ENCODE results near the gene ATXN1. TPM values are rescaled to one million over a fixed set of nuclear protein-coding genes. Genes with fewer than 3 reads are reported as not detected.

ATXN1 gene
- total RNA-seq, 1 experiment from 2014 or later, result 8.1 TPM

- TF ChIP-seq ZBTB43 (CRISPR knock-in tag; IDR thresholded peaks at IDR 0.05) (no peak), NFYB (CRISPR knock-in tag; conservative IDR thresholded peaks at IDR 0.05; ENCODE audit: low read depth) (no peak), CREB1 (CRISPR knock-in tag; IDR thresholded peaks at IDR 0.05) (no peak)
- TF ChIP-seq, protein P1, sequence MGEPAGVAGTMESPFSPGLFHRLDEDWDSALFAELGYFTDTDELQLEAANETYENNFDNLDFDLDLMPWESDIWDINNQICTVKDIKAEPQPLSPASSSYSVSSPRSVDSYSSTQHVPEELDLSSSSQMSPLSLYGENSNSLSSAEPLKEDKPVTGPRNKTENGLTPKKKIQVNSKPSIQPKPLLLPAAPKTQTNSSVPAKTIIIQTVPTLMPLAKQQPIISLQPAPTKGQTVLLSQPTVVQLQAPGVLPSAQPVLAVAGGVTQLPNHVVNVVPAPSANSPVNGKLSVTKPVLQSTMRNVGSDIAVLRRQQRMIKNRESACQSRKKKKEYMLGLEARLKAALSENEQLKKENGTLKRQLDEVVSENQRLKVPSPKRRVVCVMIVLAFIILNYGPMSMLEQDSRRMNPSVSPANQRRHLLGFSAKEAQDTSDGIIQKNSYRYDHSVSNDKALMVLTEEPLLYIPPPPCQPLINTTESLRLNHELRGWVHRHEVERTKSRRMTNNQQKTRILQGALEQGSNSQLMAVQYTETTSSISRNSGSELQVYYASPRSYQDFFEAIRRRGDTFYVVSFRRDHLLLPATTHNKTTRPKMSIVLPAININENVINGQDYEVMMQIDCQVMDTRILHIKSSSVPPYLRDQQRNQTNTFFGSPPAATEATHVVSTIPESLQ (CRISPR knock-in tag; IDR thresholded peaks at IDR 0.05), result no peak
- TF ChIP-seq, protein P2, sequence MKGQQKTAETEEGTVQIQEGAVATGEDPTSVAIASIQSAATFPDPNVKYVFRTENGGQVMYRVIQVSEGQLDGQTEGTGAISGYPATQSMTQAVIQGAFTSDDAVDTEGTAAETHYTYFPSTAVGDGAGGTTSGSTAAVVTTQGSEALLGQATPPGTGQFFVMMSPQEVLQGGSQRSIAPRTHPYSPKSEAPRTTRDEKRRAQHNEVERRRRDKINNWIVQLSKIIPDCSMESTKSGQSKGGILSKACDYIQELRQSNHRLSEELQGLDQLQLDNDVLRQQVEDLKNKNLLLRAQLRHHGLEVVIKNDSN (CRISPR knock-in tag; IDR thresholded peaks at IDR 0.05), result no peak
Measured at GRCh38 chr6:16322666-16323312, 438.5 kb downstream of the ATXN1 start (continued).

DNA sequence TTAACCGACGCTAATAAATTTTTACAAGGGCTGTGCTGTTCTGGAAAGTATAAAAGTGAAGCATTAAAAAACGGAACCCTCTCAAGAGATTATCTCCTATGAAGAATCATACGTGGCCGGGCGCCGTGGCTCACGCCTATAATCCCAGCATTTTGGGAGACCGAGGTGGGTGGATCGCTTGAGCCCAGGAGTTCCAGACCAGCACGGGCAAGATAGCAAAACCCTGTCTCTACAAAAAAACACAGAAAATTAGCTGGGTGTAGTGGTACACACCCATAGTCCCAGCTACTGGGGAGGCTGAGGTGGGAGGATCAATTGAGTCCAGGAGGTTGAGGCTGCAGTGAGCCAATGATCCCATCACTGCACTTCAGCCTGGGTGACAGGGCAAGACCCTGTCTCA, 439.4 kb downstream of the ATXN1 start:
- DNase-seq (ENCODE audit: low spot score) (no peak), ATAC-seq (no peak)
- Mint-ChIP-seq H3K9me3 (peaks cover 7% of the 10 kb centered on the region), H3K4me1 (peaks cover 50% of the 10 kb centered on the region), H3K4me3 (no peak overlapping the region), H3K27ac (no peak overlapping the region; the same call in 1 of the 2 replicates), H3K36me3 (peaks cover 6% of the 10 kb centered on the region), H3K27me3 (ENCODE audit: low read depth) (no peaks in the 10 kb centered on the region)
- TF ChIP-seq ZNF671 (CRISPR knock-in tag; IDR thresholded peaks at IDR 0.05), result no peak
- no peak for TF ChIP-seq ZSCAN18 (CRISPR knock-in tag; IDR thresholded peaks at IDR 0.05)
- TF ChIP-seq, protein P3, sequence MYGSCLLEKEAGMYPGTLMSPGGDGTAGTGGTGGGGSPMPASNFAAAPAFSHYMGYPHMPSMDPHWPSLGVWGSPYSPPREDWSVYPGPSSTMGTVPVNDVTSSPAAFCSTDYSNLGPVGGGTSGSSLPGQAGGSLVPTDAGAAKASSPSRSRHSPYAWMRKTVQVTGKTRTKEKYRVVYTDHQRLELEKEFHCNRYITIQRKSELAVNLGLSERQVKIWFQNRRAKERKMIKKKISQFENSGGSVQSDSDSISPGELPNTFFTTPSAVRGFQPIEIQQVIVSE (CRISPR knock-in tag; IDR thresholded peaks at IDR 0.05; ENCODE audit: borderline replicate concordance), result no peak
- TF ChIP-seq ZBTB43 (CRISPR knock-in tag; IDR thresholded peaks at IDR 0.05), result no peak
- TF ChIP-seq ZBTB21 (CRISPR knock-in tag; IDR thresholded peaks at IDR 0.05; ENCODE audit: borderline replicate concordance), result no peak
- no peak for TF ChIP-seq KAT7 (CRISPR knock-in tag; IDR thresholded peaks at IDR 0.05; ENCODE audit: borderline replicate concordance)
- TF ChIP-seq NR2C2 (CRISPR knock-in tag; IDR thresholded peaks at IDR 0.05), result no peak
- TF ChIP-seq CBFB (CRISPR knock-in tag; IDR thresholded peaks at IDR 0.05; ENCODE audit: low read depth), result no peak
- POLR2A ChIA-PET, result interaction anchor here (0.6 kb wide), 1 partner anchor 987 kb away, joined by 5 read pairs; no protein-coding TSS in a partner anchor
- CTCF ChIA-PET, result interaction anchor here (1.3 to 2.1 kb wide), 2 partner anchors 11 to 36 kb away, joined by 5 to 7 read pairs; no protein-coding TSS in a partner anchor

- ATAC-seq (no peak), DNase-seq (ENCODE audit: low spot score) (no peak)
- ChIA-PET CTCF (interaction anchor here (1.7 to 2.1 kb wide), 2 partner anchors 11 to 35 kb away, joined by 5 to 7 read pairs; no protein-coding TSS in a partner anchor), POLR2A (interaction anchor here (0.6 kb wide), 1 partner anchor 988 kb away, joined by 5 read pairs; no protein-coding TSS in a partner anchor)
- Mint-ChIP-seq H3K9me3 (peaks cover 7% of the 10 kb centered on the region), H3K4me1 (peaks cover 50% of the 10 kb centered on the region), H3K27me3 (ENCODE audit: low read depth) (no peaks in the 10 kb centered on the region), H3K4me3 (no peak overlapping the region), H3K36me3 (peaks cover 3% of the 10 kb centered on the region), H3K27ac (no peak overlapping the region)
- TF ChIP-seq NFE2L1 (CRISPR knock-in tag; IDR thresholded peaks at IDR 0.05), result no peak
- TF ChIP-seq CBFB (CRISPR knock-in tag; IDR thresholded peaks at IDR 0.05; ENCODE audit: low read depth), result no peak
- TF ChIP-seq, protein P4, sequence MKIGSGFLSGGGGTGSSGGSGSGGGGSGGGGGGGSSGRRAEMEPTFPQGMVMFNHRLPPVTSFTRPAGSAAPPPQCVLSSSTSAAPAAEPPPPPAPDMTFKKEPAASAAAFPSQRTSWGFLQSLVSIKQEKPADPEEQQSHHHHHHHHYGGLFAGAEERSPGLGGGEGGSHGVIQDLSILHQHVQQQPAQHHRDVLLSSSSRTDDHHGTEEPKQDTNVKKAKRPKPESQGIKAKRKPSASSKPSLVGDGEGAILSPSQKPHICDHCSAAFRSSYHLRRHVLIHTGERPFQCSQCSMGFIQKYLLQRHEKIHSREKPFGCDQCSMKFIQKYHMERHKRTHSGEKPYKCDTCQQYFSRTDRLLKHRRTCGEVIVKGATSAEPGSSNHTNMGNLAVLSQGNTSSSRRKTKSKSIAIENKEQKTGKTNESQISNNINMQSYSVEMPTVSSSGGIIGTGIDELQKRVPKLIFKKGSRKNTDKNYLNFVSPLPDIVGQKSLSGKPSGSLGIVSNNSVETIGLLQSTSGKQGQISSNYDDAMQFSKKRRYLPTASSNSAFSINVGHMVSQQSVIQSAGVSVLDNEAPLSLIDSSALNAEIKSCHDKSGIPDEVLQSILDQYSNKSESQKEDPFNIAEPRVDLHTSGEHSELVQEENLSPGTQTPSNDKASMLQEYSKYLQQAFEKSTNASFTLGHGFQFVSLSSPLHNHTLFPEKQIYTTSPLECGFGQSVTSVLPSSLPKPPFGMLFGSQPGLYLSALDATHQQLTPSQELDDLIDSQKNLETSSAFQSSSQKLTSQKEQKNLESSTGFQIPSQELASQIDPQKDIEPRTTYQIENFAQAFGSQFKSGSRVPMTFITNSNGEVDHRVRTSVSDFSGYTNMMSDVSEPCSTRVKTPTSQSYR (CRISPR knock-in tag; IDR thresholded peaks at IDR 0.05), result no peak
- TF ChIP-seq ATF1 (CRISPR knock-in tag; IDR thresholded peaks at IDR 0.05), result no peak
- no peak for TF ChIP-seq ZNF532 (CRISPR knock-in tag; IDR thresholded peaks at IDR 0.05; ENCODE audit: borderline replicate concordance)
Measured at GRCh38 chr6:16321341-16321710, 439.9 kb downstream of the ATXN1 start.

Data from WTC11 (cell line).